Uterus (tissue), 2 donors: Measurements from ENCODE around the gene TRIM66.

ENCODE experiments used
- CTCF ChIP-seq, 4 experiments: fragments of 200-600 bp in 2 of 4; fragments of 450-650 bp in 2 of 4; sonication (generic) in 2 of 4; IDR thresholded peaks; one replicate each; pipeline ENCODE4 v1.5.1; 2016 to 2019; ENCODE audit warnings: antibody characterized with exemption in 4 of 4, mild to moderate bottlenecking in 2 of 4, moderate library complexity in 1 of 4
- POLR2A ChIP-seq, 2 donors: fragments of 450-650 bp; IDR thresholded peaks; one replicate each; pipeline ENCODE4 v1.6.1; 2016; ENCODE audit warnings: antibody characterized with exemption in 2 of 2, mild to moderate bottlenecking in 1 of 2, moderate library complexity in 1 of 2

- TF ChIP-seq POLR2A (IDR thresholded peaks at IDR 0.05) (no peak), CTCF (IDR thresholded peaks at IDR 0.05) (no peak)
Measured at GRCh38 chr11:8683115-8683807, 796 bp upstream of the TRIM66 start.
